Tibial nerve (tissue), 4 donors: ENCODE results near the gene ZMYM4. TPM values are rescaled to one million over a fixed set of nuclear protein-coding genes. Genes with fewer than 3 reads are reported as not detected.
A peak's percentile ranks its signal among the peaks of the same experiment; 100 is the strongest.
"Not testable (repeated sequence)": the region's sequence is repeated elsewhere in the genome, so short reads cannot be mapped to it uniquely, and the experiment has no call there.

Source experiments
- DNase-seq, 2 donors: peaks; one replicate each; pipeline ENCODE4 v3.0.0-alpha.2; 2019; ENCODE audit warnings: low spot score in 2 of 2
- H3K27ac ChIP-seq, 4 donors: fragments of 200-600 bp; sonication (generic) in 3 of 4; one replicate each; pipeline ENCODE4 v1.5.1; 2017 to 2019; ENCODE audit warnings: mild to moderate bottlenecking in 1 of 4
- H3K27me3 ChIP-seq, 2 donors: fragments of 200-600 bp; sonication (generic) in 1 of 2; one replicate each; pipeline versions ENCODE4 v1.5.1 to v1.6.0; 2017 to 2019
- H3K36me3 ChIP-seq, 3 donors: fragments of 200-600 bp; sonication (generic); one replicate each; pipeline ENCODE4 v1.5.1; 2018 to 2019
- H3K4me1 ChIP-seq, 4 donors: fragments of 200-600 bp; sonication (generic) in 3 of 4; one replicate each; pipeline ENCODE4 v1.5.1; 2017 to 2019
- H3K4me3 ChIP-seq, 4 donors: fragments of 200-600 bp; sonication (generic) in 3 of 4; one replicate each; pipeline ENCODE4 v1.5.1; 2017 to 2019; ENCODE audit warnings: mild to moderate bottlenecking in 1 of 4, moderate library complexity in 1 of 4
- H3K9me3 ChIP-seq, 4 donors: fragments of 200-600 bp; sonication (generic) in 3 of 4; one replicate each; pipeline ENCODE4 v1.5.1; 2017 to 2019
- EP300 ChIP-seq, 2 donors: sonication (generic); formaldehyde crosslinking; IDR thresholded peaks; one replicate each; pipeline ENCODE4 v1.6.1; 2017; ENCODE audit warnings: antibody characterized with exemption in 2 of 2, mild to moderate bottlenecking in 1 of 2
- POLR2A ChIP-seq, 2 donors: fragments of 450-650 bp; IDR thresholded peaks; one replicate each; pipeline ENCODE4 v1.6.1; 2017; ENCODE audit warnings: antibody characterized with exemption in 2 of 2, mild to moderate bottlenecking in 2 of 2, moderate library complexity in 2 of 2
- WGBS, 2 donors: methylation state at CpG; one replicate each; pipeline ENCODE4 v1.1.5; 2018; 5-methylcytosine and 5-hydroxymethylcytosine counted together
- total RNA-seq, 4 donors: library from RNA; depleted of rRNA; stranded (reverse); fragments of >200 nt; gene quantifications; one replicate each; pipeline ENCODE4 v1.1.0, GENCODE V29; 2016
- TF ChIP-seq, protein P1 (sequence below), 5 experiments: fragments of 200-600 bp in 3 of 5; fragments of 450-650 bp in 2 of 5; sonication (generic) in 3 of 5; IDR thresholded peaks; one replicate each; pipeline ENCODE4 v1.5.1; 2016 to 2019; ENCODE audit warnings: antibody characterized with exemption in 5 of 5, mild to moderate bottlenecking in 3 of 5, moderate library complexity in 2 of 5

Gene ZMYM4
- total RNA-seq, 4 donors from 2014 or later = 22.2 to 38.7 (median 26.5) TPM

DNA sequence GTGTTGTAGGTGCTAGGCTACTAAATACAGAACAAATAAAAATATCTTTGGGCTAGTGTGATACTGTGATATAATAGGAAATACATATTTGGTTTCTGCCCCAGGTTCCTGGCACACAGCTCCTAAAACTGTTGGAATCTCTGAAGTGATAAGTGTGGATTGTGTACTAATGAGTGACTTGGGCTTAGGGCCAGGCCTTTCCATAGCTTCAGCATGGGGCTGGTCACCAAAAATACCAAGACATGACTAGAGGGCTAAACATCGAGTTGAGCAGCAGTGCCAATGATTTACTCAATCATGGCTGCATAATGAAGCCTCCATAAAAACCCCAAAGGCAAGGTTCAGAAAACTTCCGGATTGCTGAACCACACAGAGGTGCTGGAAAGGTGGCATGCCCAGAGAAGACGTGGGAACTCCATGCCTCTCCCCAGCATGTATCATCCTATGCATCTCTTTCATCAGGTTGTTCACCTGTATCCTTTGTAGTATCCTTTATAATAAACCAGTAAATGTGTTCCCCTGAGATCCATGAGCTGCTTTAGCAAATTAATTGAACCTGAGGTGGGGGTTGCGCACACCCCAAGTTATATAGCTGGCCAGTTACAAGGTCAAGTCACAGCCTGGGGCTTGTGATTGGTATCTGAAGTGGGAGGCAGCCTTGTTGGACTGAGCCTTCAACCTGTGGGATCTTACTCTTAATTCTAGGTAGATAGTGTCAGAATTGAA, 51.6 kb downstream of the ZMYM4 start:
- Histone ChIP-seq H3K27me3 (no peaks in the 10 kb centered on the region), H3K27ac (no peak overlapping the region), H3K4me1 (peaks cover 0 to 30% (median 0%) of the 10 kb centered on the region in 4 donors), H3K36me3 (peaks cover 0 to 5% (median 0%) of the 10 kb centered on the region in 3 donors), H3K4me3 (no peak overlapping the region), H3K9me3 (no peaks in the 10 kb centered on the region)
- 73 to 75% methylated on average over 4 of the region's 4 CpGs for WGBS, 2 donors
- no peak for TF ChIP-seq POLR2A (IDR thresholded peaks at IDR 0.05)
- no peak for TF ChIP-seq EP300 (IDR thresholded peaks at IDR 0.05)
- TF ChIP-seq, protein P1, sequence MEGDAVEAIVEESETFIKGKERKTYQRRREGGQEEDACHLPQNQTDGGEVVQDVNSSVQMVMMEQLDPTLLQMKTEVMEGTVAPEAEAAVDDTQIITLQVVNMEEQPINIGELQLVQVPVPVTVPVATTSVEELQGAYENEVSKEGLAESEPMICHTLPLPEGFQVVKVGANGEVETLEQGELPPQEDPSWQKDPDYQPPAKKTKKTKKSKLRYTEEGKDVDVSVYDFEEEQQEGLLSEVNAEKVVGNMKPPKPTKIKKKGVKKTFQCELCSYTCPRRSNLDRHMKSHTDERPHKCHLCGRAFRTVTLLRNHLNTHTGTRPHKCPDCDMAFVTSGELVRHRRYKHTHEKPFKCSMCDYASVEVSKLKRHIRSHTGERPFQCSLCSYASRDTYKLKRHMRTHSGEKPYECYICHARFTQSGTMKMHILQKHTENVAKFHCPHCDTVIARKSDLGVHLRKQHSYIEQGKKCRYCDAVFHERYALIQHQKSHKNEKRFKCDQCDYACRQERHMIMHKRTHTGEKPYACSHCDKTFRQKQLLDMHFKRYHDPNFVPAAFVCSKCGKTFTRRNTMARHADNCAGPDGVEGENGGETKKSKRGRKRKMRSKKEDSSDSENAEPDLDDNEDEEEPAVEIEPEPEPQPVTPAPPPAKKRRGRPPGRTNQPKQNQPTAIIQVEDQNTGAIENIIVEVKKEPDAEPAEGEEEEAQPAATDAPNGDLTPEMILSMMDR (IDR thresholded peaks at IDR 0.05) = no peak
- no peak for DNase-seq

DNA sequence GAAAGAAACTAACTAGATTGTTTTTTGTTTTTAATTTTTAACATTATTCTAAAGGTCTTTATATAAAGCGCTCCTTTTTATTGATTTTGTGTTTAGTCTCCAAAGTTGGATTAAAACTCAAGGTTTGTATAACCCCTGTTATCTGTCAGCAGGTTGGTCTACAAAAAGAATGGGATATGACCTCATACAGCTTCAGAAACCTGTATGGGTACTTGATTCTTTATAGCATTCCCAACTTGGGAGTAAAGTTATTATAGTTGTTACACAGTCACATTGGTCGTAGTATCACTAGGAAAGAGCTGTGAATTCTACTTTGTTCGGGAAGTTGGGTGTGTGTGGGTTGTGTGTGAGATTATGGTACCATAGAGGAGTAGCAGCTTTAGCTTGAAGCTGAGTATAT, 52.4 kb downstream of the ZMYM4 start:
- H3K4me1 ChIP-seq = peaks cover 0 to 33% (median 0%) of the 10 kb centered on the region in 4 donors
- H3K36me3 ChIP-seq = peaks cover 0 to 5% (median 0%) of the 10 kb centered on the region in 3 donors
- H3K27me3 ChIP-seq = no peaks in the 10 kb centered on the region
- no peak overlapping the region for H3K27ac ChIP-seq
- DNase-seq = no peak
- 68 to 71% methylated on average over 3 of the region's 3 CpGs for WGBS, 2 donors
- H3K4me3 ChIP-seq = no peak overlapping the region
- H3K9me3 ChIP-seq = no peaks in the 10 kb centered on the region
- TF ChIP-seq, protein P1 (IDR thresholded peaks at IDR 0.05) = no peak
- no peak for TF ChIP-seq POLR2A (IDR thresholded peaks at IDR 0.05)
- no peak for TF ChIP-seq EP300 (IDR thresholded peaks at IDR 0.05)

DNA sequence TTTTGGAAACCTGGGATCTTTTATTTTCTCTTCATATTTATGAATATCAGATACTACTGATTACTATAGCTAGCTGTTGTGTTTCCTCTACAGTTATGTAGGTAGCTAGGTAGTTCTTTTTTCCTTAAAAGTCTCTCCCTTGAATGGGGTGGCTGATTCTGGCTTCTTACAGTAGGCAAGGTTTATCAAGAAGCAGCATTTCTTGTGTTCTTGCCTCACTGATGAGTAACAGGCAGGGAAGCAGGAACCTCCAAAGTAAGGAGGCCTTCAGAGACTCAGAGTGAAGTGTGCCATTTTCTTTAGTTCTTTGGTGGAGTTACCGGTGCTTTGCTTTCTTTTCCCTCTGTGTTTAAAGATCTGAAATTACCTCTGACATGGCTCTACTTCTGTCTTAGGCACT, 56.0 kb downstream of the ZMYM4 start:
- H3K36me3 ChIP-seq = peaks cover 0 to 7% (median 0%) of the 10 kb centered on the region in 3 donors
- TF ChIP-seq EP300 (IDR thresholded peaks at IDR 0.05) (no peak), POLR2A (IDR thresholded peaks at IDR 0.05) (no peak)
- TF ChIP-seq, protein P1 (IDR thresholded peaks at IDR 0.05) = no peak
- H3K9me3 ChIP-seq = no peaks in the 10 kb centered on the region
- WGBS, 2 donors = 35 to 59% methylated on average over 1 of the region's 1 CpG
- peak overlapping the region in 1 of 4 donors; percentile 18 for H3K27ac ChIP-seq
- no peak for DNase-seq
- no peak overlapping the region for H3K4me3 ChIP-seq
- H3K4me1 ChIP-seq = peaks cover 0 to 29% (median 0%) of the 10 kb centered on the region in 4 donors
- H3K27me3 ChIP-seq = no peaks in the 10 kb centered on the region

DNA sequence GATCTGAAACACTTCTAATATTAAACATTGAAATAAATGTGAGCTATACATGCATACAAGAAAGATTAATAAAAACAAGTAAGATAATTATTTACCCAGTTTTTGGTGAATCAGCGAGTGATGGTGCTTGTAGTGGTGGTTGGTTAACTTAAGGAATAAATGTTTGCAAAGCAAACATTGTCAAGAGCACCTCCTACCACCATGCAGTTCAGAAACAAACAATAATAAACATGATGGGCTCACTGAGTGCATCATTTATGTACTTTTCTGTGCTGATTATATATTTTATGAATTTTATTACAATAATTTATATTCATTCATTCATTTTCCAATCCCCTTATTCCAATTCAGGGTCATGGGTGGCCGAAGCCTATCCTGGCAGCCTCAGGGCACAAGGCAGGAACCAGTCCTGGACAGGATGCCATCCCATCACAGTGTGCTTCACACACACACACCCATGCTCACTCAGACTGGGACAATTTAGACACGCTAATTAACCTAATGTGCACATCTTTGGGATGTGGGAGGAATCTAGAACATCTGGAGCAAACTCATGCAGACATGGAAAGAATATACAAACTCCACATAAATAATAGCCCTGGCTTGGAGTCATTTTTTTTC, 57.8 kb downstream of the ZMYM4 start:
- no peak for DNase-seq
- Histone ChIP-seq H3K36me3 (peaks cover 0 to 7% (median 0%) of the 10 kb centered on the region in 3 donors), H3K27ac (no peak overlapping the region), H3K9me3 (no peaks in the 10 kb centered on the region), H3K4me3 (no peak overlapping the region), H3K27me3 (no peaks in the 10 kb centered on the region), H3K4me1 (peaks cover 0 to 18% (median 0%) of the 10 kb centered on the region in 4 donors)
- WGBS, 2 donors = 93 to 96% methylated on average over 3 of the region's 3 CpGs
- TF ChIP-seq POLR2A (IDR thresholded peaks at IDR 0.05) (no peak), EP300 (IDR thresholded peaks at IDR 0.05) (no peak)
- TF ChIP-seq, protein P1 (IDR thresholded peaks at IDR 0.05) = no peak

DNA sequence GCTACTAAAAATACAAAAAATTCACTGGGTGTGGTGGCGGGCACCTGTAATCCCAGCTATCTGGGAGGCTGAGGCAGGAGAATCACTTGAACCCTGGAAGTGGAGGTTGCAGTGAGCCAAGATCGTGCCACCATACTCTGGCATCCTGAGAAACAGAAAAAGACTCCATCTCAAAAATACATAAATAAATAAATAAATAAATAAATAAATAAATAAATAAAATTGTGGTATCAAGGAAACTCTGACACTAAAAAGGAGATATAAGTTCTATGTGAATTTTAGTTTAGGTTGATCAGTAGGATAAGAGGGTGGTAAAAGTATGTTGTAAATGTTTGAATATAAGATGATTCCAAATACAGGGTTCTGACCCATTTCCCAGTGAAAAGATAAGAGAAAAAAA, 63.1 kb downstream of the ZMYM4 start:
- DNase-seq, H3K27me3 ChIP-seq: not testable (repeated sequence)
- WGBS, 2 donors = 92 to 98% methylated on average over 2 of the region's 2 CpGs

More for the DNA sequence above, 63.1 kb downstream of the ZMYM4 start:
- not testable (repeated sequence) for H3K27ac ChIP-seq, H3K4me1 ChIP-seq, H3K9me3 ChIP-seq, H3K4me3 ChIP-seq
- peaks cover 0 to 12% (median 0%) of the 10 kb centered on the region in 3 donors for H3K36me3 ChIP-seq
